ENCODE results near the gene METRN.

GRCh38 chr16:704552-705380 is 10.2 kb upstream of the METRN start:
- TF ChIP-seq CTCF (IDR thresholded peaks at IDR 0.05) = no peak
- TF ChIP-seq POLR2A (IDR thresholded peaks at IDR 0.05) = no peak
